ENCODE results near the gene CSNK1E. TPM values are rescaled to one million over a fixed set of nuclear protein-coding genes. Genes with fewer than 3 reads are reported as not detected.

Gene CSNK1E
- total and polyA plus RNA-seq, 2 of the 8 experiments (the other 6 are each of a cell fraction or from before 2014, with no cell fraction given), result 247 to 263 TPM

DNA sequence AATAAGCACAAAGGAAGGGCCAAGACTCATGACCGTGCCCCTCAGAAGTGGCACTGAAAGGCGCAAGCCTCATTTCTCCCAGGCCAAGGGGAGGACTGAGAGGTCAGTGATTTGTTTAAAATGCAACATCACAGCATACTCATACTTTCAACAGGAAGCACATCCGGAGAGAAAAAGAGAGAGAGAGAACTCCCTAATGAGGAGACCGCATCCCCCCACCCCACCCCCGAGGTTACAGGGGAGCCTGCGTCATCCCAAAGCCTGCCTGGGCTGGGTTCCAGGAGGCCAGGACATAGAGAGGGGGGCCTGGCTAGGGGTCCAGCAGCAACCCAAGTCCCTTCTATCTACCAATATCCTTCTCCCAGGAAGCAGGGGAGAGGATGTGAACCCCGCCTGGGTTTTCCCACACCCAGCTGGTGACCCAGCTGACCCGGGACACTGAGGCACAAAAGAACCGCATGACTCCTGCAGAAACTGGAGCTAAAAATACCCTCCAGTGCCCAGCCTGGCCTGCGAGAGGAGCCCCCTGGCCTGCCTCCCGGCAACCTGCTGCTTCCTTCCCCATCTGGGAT lies 3.8 kb downstream of the CSNK1E start (continued):
- no peak for TF ChIP-seq SIRT6 (IDR thresholded peaks at IDR 0.05; ENCODE audit: low read length)
- no peak for TF ChIP-seq GTF2F1 (IDR thresholded peaks at IDR 0.05; ENCODE audit: borderline replicate concordance, low read depth, low read length)

Data from H1 (cell line).